Muscle layer of colon (tissue), 2 donors: ENCODE data around the gene CAMK1.

Experiments
- H3K27ac ChIP-seq: one replicate; pipeline ENCODE4 v1.7.0; 2013; ENCODE audit warnings: low read depth, mild to moderate bottlenecking, low read length, moderate library complexity
- H3K27me3 ChIP-seq, 2 donors: one replicate each; pipeline ENCODE4 v1.7.0; 2013; ENCODE audit warnings: low read length in 2 of 2, mild to moderate bottlenecking in 2 of 2; ENCODE audit not compliant: insufficient read depth in 2 of 2, control insufficient read depth in 1 of 2
- H3K36me3 ChIP-seq: one replicate; pipeline ENCODE4 v1.7.0; 2013; ENCODE audit warnings: mild to moderate bottlenecking, low read length; ENCODE audit not compliant: insufficient read depth
- H3K4me1 ChIP-seq: one replicate; pipeline ENCODE4 v1.7.0; 2013; ENCODE audit warnings: mild to moderate bottlenecking, low read length; ENCODE audit not compliant: insufficient read depth
- H3K4me3 ChIP-seq, 2 donors: one replicate each; pipeline ENCODE4 v1.7.0; 2013; ENCODE audit warnings: low read length in 2 of 2, low read depth in 1 of 2, mild to moderate bottlenecking in 1 of 2, moderate library complexity in 1 of 2
- H3K9ac ChIP-seq: one replicate; pipeline ENCODE4 v1.7.0; 2013; ENCODE audit warnings: low read length
- H3K9me3 ChIP-seq: one replicate; pipeline ENCODE4 v1.7.0; 2013; ENCODE audit warnings: mild to moderate bottlenecking, low read length
- donor health status: abdominal sarcoma.
- donor health status: Adenocarcinoma of cecum.

The CAMK1 gene

GRCh38 chr3:9749296-9749644, 20.5 kb downstream of the CAMK1 start:
- Histone ChIP-seq H3K4me3 (peak overlapping the region; percentile 61 to 89), H3K9me3 (no peaks in the 10 kb centered on the region), H3K9ac (peak overlapping the region; percentile 85), H3K36me3 (peaks cover 67% of the 10 kb centered on the region), H3K27ac (peak overlapping the region; percentile 95), H3K27me3 (no peaks in the 10 kb centered on the region), H3K4me1 (peaks cover 30% of the 10 kb centered on the region)

GRCh38 chr3:9748031-9748430, 21.7 kb downstream of the CAMK1 start:
- peaks cover 30% of the 10 kb centered on the region for H3K4me1 ChIP-seq
- H3K4me3 ChIP-seq: no peak overlapping the region
- no peak overlapping the region for H3K27ac ChIP-seq
- H3K9ac ChIP-seq: no peak overlapping the region
- H3K36me3 ChIP-seq: peaks cover 72% of the 10 kb centered on the region
- H3K27me3 ChIP-seq: no peaks in the 10 kb centered on the region
- H3K9me3 ChIP-seq: no peaks in the 10 kb centered on the region

GRCh38 chr3:9747267-9747666, 22.5 kb downstream of the CAMK1 start:
- no peaks in the 10 kb centered on the region for H3K27me3 ChIP-seq

DNA sequence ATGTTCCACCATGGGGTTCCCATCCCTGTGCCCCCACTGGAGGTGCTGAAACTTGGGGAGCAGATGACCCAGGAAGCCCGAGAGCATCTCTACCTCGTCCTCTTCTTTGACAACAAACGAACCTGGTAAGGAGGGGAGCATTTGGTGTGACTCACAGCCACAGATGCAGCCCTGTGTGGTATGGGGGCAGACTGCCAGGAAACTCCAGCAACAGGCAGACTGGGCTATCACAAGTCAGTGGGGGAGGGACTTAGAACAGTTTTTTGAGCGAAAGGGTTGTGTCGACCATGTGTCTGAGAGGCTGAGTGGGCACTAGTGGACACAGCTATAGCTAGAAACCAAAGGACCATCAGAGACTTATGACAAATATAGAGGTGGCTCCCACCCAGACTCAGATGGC, 23.4 kb downstream of the CAMK1 start:
- Histone ChIP-seq H3K27me3 (no peaks in the 10 kb centered on the region), H3K36me3 (peaks cover 72% of the 10 kb centered on the region), H3K4me3 (no peak overlapping the region), H3K9ac (no peak overlapping the region), H3K9me3 (no peaks in the 10 kb centered on the region), H3K4me1 (peaks cover 22% of the 10 kb centered on the region), H3K27ac (no peak overlapping the region)

More at GRCh38 chr3:9747267-9747666, 22.5 kb downstream of the CAMK1 start:
- H3K9me3 ChIP-seq: no peaks in the 10 kb centered on the region
- H3K27ac ChIP-seq: no peak overlapping the region
- peaks cover 30% of the 10 kb centered on the region for H3K4me1 ChIP-seq
- no peak overlapping the region for H3K9ac ChIP-seq
- H3K36me3 ChIP-seq: peaks cover 72% of the 10 kb centered on the region
- H3K4me3 ChIP-seq: no peak overlapping the region

GRCh38 chr3:9745521-9745920, 24.2 kb downstream of the CAMK1 start:
- Histone ChIP-seq H3K27me3 (no peaks in the 10 kb centered on the region), H3K9me3 (no peaks in the 10 kb centered on the region), H3K27ac (no peak overlapping the region), H3K9ac (no peak overlapping the region), H3K36me3 (peaks cover 76% of the 10 kb centered on the region), H3K4me1 (peaks cover 14% of the 10 kb centered on the region), H3K4me3 (no peak overlapping the region)

DNA sequence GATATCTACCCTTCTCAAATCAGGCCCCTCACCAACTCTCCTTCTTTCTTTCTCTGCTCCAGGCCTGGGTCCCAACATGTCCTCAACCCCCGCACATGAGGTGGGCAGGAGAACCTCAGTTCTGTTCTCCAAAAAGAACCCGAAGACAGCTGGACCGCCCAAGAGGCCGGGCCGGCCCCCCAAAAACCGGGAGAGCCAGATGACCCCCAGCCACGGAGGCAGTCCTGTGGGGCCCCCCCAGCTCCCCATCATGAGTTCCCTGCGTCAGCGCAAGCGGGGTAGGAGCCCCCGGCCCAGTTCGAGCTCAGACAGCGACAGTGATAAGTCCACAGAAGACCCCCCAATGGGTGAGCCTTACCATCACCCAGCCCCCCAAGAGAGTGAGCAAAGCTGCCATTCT, 25.6 kb downstream of the CAMK1 start:
- H3K9ac ChIP-seq: no peak overlapping the region
- H3K27ac ChIP-seq: no peak overlapping the region
- no peak overlapping the region for H3K4me3 ChIP-seq
- H3K36me3 ChIP-seq: peaks cover 89% of the 10 kb centered on the region
- H3K27me3 ChIP-seq: no peaks in the 10 kb centered on the region
- H3K9me3 ChIP-seq: no peaks in the 10 kb centered on the region
- H3K4me1 ChIP-seq: peaks cover 8% of the 10 kb centered on the region

GRCh38 chr3:9743548-9743947, 26.2 kb downstream of the CAMK1 start:
- Histone ChIP-seq H3K36me3 (peaks cover 95% of the 10 kb centered on the region), H3K4me3 (no peak overlapping the region)

DNA sequence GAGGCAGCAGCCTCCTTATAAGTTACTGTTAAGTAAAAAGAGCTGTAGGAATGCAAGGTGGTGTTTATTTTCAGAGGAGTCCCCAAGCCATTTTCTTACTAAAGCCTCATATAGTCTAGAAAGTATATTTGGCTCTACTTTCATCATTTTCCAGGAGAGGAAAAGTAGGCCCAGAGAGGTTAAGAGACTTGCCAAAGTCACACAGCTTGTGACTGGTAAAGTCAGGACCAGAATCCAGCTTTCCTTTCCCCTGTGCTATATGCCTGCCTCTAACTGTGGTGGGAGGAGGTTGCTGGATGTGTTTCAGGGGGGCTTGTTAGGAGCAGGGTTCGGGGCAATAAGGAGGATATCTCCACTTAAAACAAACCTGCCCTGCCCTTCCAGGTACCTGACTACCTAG, 27.2 kb downstream of the CAMK1 start:
- Histone ChIP-seq H3K4me1 (no peaks in the 10 kb centered on the region), H3K4me3 (no peak overlapping the region), H3K27me3 (no peaks in the 10 kb centered on the region), H3K36me3 (peaks cover 100% of the 10 kb centered on the region), H3K27ac (no peak overlapping the region), H3K9ac (no peak overlapping the region), H3K9me3 (no peaks in the 10 kb centered on the region)

More at GRCh38 chr3:9743548-9743947, 26.2 kb downstream of the CAMK1 start:
- Histone ChIP-seq H3K27ac (no peak overlapping the region), H3K9me3 (no peaks in the 10 kb centered on the region), H3K4me1 (peaks cover 2% of the 10 kb centered on the region), H3K9ac (no peak overlapping the region), H3K27me3 (no peaks in the 10 kb centered on the region)

DNA sequence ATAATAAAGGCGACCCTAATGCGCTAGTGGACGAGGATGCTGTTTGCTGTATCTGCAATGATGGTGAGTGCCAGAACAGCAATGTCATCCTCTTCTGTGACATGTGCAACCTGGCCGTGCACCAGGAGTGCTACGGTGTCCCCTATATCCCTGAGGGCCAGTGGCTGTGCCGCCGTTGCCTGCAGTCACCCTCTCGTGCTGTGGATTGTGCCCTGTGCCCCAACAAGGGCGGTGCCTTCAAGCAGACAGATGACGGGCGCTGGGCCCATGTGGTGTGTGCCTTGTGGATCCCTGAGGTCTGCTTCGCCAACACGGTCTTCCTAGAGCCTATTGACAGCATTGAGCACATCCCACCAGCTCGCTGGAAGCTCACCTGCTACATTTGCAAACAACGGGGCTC, 30.6 kb downstream of the CAMK1 start:
- Histone ChIP-seq H3K27me3 (no peaks in the 10 kb centered on the region), H3K4me1 (no peaks in the 10 kb centered on the region), H3K27ac (no peak overlapping the region), H3K4me3 (no peak overlapping the region), H3K36me3 (peaks cover 80% of the 10 kb centered on the region), H3K9ac (no peak overlapping the region), H3K9me3 (no peaks in the 10 kb centered on the region)

GRCh38 chr3:9736831-9737230, 32.9 kb downstream of the CAMK1 start:
- Histone ChIP-seq H3K4me1 (peaks cover 16% of the 10 kb centered on the region), H3K27ac (no peak overlapping the region), H3K36me3 (peaks cover 61% of the 10 kb centered on the region), H3K9ac (no peak overlapping the region), H3K4me3 (no peak overlapping the region), H3K27me3 (no peaks in the 10 kb centered on the region), H3K9me3 (no peaks in the 10 kb centered on the region)

GRCh38 chr3:9732740-9733115, 37.0 kb downstream of the CAMK1 start:
- Histone ChIP-seq H3K9me3 (no peaks in the 10 kb centered on the region), H3K27ac (peak overlapping the region; percentile 87), H3K27me3 (no peaks in the 10 kb centered on the region), H3K4me3 (peak overlapping the region; percentile 61 to 85), H3K9ac (peak overlapping the region; percentile 50), H3K36me3 (peaks cover 20% of the 10 kb centered on the region), H3K4me1 (peaks cover 22% of the 10 kb centered on the region)

DNA sequence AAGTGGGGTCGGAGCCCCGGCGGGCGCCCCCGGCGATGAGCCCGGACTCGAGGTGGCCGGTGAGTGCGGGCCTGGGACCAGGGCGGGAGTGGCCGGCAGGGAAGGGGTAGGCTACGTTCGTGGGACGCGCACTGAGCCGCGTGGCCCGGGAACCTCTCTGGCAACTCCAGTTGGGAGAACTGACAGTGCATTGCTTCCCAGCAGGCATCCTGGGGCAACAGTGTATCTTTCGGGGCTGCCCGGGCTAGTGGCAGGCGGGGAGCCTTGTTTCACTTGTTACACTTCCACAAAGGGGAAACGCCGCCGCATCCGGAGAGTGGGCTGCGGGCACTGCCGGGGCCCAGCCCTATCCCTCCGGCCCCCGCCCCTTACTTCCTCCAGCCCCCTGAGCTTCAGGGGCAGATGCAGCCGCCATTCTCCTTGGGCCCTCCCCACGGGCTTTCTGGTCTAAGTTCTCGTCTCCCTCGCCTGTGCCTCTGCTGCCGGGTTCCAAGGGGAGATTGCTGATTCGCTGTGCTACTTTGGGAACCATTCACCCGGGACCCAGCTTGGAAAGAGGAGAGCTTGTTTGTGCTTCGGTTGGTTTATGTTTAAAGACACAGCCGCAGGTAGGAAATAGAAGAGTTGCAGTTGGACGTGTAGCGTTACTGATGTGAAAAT, 37.5 kb downstream of the CAMK1 start:
- Histone ChIP-seq H3K27ac (peak overlapping the region; percentile 87), H3K4me3 (peak overlapping the region; percentile 61 to 85), H3K27me3 (no peaks in the 10 kb centered on the region), H3K4me1 (peaks cover 22% of the 10 kb centered on the region), H3K36me3 (peaks cover 15% of the 10 kb centered on the region), H3K9me3 (no peaks in the 10 kb centered on the region), H3K9ac (peak overlapping the region; percentile 50)
